ENCODE data around the gene XPA.

XPA gene

GRCh38 chr9:97695995-97696802 is 941 bp downstream of the XPA start:
- TF ChIP-seq JUND (IDR thresholded peaks at IDR 0.05; ENCODE audit: low read depth): no peak
- DNase-seq (ENCODE audit: low read depth in 1 of 2, low spot score in 1 of 2): no peak
- in situ Hi-C loops (cut with HindIII; ENCODE audit: low pct_unique_long_range_greater_than_20kb, low sequenced_read_pairs): no loop called here

- no peak for DNase-seq (ENCODE audit: low read depth in 1 of 2, low spot score in 1 of 2)
- in situ Hi-C loops (cut with HindIII; ENCODE audit: low pct_unique_long_range_greater_than_20kb, low sequenced_read_pairs): no loop called here
- no peak for TF ChIP-seq JUND (IDR thresholded peaks at IDR 0.05; ENCODE audit: low read depth)
These were observed 1.8 kb downstream of the XPA start for GRCh38 chr9:97695390-97695789.

- DNase-seq (ENCODE audit: low read depth in 1 of 2, low spot score in 1 of 2): no peak
- TF ChIP-seq JUND (IDR thresholded peaks at IDR 0.05; ENCODE audit: low read depth): no peak
- in situ Hi-C loops (cut with HindIII; ENCODE audit: low pct_unique_long_range_greater_than_20kb, low sequenced_read_pairs): no loop called here
These were observed 2.4 kb downstream of the XPA start for GRCh38 chr9:97694769-97695168.

- in situ Hi-C loops (cut with HindIII; ENCODE audit: low pct_unique_long_range_greater_than_20kb, low sequenced_read_pairs): no loop called here
- DNase-seq (ENCODE audit: low read depth in 1 of 2, low spot score in 1 of 2): no peak
- no peak for TF ChIP-seq JUND (IDR thresholded peaks at IDR 0.05; ENCODE audit: low read depth)
These were observed 7.5 kb downstream of the XPA start for GRCh38 chr9:97689401-97690180.

GRCh38 chr9:97688654-97689053 is 8.5 kb downstream of the XPA start:
- DNase-seq (ENCODE audit: low read depth in 1 of 2, low spot score in 1 of 2): no peak
- in situ Hi-C loops (cut with HindIII; ENCODE audit: low pct_unique_long_range_greater_than_20kb, low sequenced_read_pairs): no loop called here
- TF ChIP-seq JUND (IDR thresholded peaks at IDR 0.05; ENCODE audit: low read depth): no peak

GRCh38 chr9:97682242-97682641 is 14.9 kb downstream of the XPA start:
- DNase-seq (ENCODE audit: low read depth in 1 of 2, low spot score in 1 of 2): no peak
- in situ Hi-C loops (cut with HindIII; ENCODE audit: low pct_unique_long_range_greater_than_20kb, low sequenced_read_pairs): no loop called here
- TF ChIP-seq JUND (IDR thresholded peaks at IDR 0.05; ENCODE audit: low read depth): no peak

GRCh38 chr9:97675655-97676054 is 21.5 kb downstream of the XPA start:
- no peak for TF ChIP-seq JUND (IDR thresholded peaks at IDR 0.05; ENCODE audit: low read depth)
- in situ Hi-C loops (cut with HindIII; ENCODE audit: low pct_unique_long_range_greater_than_20kb, low sequenced_read_pairs): no loop called here
- DNase-seq (ENCODE audit: low read depth in 1 of 2, low spot score in 1 of 2): no peak

- DNase-seq (ENCODE audit: low read depth in 1 of 2, low spot score in 1 of 2): no peak
- in situ Hi-C loops (cut with HindIII; ENCODE audit: low pct_unique_long_range_greater_than_20kb, low sequenced_read_pairs): no loop called here
- TF ChIP-seq JUND (IDR thresholded peaks at IDR 0.05; ENCODE audit: low read depth): no peak
These were observed 23.2 kb downstream of the XPA start for GRCh38 chr9:97673922-97674321.

- DNase-seq (ENCODE audit: low read depth in 1 of 2, low spot score in 1 of 2): no peak
- no peak for TF ChIP-seq JUND (IDR thresholded peaks at IDR 0.05; ENCODE audit: low read depth)
- in situ Hi-C loops (cut with HindIII; ENCODE audit: low pct_unique_long_range_greater_than_20kb, low sequenced_read_pairs): no loop called here
These were observed 24.7 kb downstream of the XPA start for GRCh38 chr9:97672403-97672802.

- no peak for DNase-seq (ENCODE audit: low read depth in 1 of 2, low spot score in 1 of 2)
- no peak for TF ChIP-seq JUND (IDR thresholded peaks at IDR 0.05; ENCODE audit: low read depth)
- in situ Hi-C loops (cut with HindIII; ENCODE audit: low pct_unique_long_range_greater_than_20kb, low sequenced_read_pairs): no loop called here
These were observed 26.6 kb downstream of the XPA start for GRCh38 chr9:97670586-97670985.

GRCh38 chr9:97668485-97668884 is 28.7 kb downstream of the XPA start:
- in situ Hi-C loops (cut with HindIII; ENCODE audit: low pct_unique_long_range_greater_than_20kb, low sequenced_read_pairs): no loop called here
- no peak for TF ChIP-seq JUND (IDR thresholded peaks at IDR 0.05; ENCODE audit: low read depth)
- no peak for DNase-seq (ENCODE audit: low read depth in 1 of 2, low spot score in 1 of 2)

- DNase-seq (ENCODE audit: low read depth in 1 of 2, low spot score in 1 of 2): no peak
- TF ChIP-seq JUND (IDR thresholded peaks at IDR 0.05; ENCODE audit: low read depth): no peak
- in situ Hi-C loops (cut with HindIII; ENCODE audit: low pct_unique_long_range_greater_than_20kb, low sequenced_read_pairs): no loop called here
These were observed 30.0 kb downstream of the XPA start for GRCh38 chr9:97666907-97667686.

GRCh38 chr9:97665742-97666141 is 31.4 kb downstream of the XPA start:
- TF ChIP-seq JUND (IDR thresholded peaks at IDR 0.05; ENCODE audit: low read depth): no peak
- DNase-seq (ENCODE audit: low read depth in 1 of 2, low spot score in 1 of 2): no peak
- in situ Hi-C loops (cut with HindIII; ENCODE audit: low pct_unique_long_range_greater_than_20kb, low sequenced_read_pairs): no loop called here

Data from T47D (cell line).